NCI-H1417 (cell line): Measurements from ENCODE around the gene DACT2.
"Not testable (repeated sequence)": the region's sequence is repeated elsewhere in the genome, so short reads cannot be mapped to it uniquely, and the experiment has no call there.

Experiments used
- DNase-seq, 3 experiments: peaks; one replicate each; lab custom pipeline; 2025; lab: John Stamatoyannopoulos, UW

Gene DACT2

DNA sequence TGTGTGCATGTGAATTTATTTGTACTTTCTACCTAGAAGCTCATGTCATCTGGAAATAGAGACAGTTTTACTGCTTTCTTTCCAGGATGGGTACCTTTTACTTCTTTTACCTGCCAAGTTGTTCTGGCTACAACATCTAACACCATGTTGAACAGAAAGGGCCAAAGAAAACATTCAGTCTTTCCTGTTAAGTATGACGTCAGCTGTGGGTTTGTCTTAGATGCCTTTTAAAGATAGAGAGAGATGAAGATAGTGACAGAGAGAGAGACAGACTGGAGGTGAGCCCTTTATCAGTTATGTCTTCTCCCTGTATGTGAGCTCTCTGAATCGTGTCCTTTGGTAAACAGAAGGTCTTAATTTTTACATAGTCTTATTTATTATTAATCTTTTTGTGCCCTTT is 3.4 kb upstream of the DACT2 start:
- no peak for DNase-seq

DNA sequence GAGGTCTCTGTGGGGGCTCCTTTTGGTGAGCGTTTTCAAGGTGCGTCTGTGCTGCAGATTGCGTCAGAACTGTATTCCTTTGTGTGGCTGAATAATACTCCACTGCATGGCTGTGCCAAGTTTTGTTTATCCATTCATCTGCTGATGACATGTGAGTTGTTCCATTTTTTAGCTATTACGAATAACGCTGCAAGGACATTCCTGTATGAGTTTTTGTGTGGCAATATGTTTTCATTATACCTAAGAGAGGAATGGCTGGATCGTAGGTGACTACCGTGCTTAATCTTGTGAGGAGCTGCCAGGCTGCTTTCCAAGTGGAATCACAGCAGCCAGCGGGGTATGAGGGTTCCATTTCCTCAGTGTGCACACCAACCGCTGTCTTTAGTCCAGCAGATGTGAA is 1.1 kb upstream of the DACT2 start:
- no peak for DNase-seq

DNA sequence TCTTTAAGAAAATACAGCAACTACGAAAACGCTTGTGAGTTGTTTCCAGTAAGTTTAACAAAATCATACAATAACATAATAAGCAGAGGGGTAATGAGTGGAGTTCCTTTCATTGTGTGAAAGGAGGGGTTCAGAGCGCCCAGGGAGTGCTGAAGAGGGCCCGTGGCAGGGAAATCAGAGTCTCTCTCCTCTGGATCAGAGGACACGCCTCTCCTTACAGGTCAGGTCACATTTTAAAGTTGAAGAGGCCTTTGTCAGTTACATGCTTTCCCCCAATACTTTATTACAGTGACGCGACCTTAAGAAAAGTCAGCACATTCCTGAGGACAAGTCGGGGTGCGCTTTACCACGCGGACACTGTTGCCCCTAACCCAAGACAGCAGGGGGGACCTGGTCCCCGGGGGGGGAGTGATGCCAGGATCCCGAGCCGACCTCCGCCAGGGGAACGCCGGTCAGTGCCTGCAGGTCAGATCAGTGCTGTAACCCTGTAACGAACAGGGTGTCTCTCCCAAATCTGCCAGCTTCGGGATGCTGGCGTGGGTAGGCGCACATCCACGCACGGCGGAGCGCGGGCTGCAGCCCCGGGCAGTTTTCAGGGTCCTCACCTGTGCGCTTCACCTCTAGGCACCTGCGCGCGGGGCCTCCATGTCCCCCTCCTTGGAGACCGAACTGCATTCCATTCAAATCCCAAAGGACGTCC is 848 bp downstream of the DACT2 start:
- no peak for DNase-seq

DNA sequence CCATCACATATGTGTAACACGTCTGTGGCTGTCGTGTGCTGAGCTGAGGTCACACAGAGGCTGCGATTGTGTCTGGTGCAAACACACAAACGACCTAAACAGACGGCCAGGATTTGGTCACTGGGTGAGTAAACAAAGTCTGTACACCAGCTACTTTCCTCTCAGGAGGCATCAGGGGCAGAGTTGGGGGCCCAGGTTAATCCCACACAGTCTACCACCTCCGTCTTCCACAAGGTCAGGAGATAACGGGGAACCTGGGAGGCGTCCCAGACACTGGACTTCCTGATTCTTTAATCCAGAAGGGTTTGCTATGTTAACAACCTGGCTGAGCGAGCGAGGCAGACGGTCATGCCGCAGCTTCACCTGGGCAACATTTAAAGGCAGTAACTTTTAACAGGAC is 1.5 kb downstream of the DACT2 start:
- DNase-seq = no peak

DNA sequence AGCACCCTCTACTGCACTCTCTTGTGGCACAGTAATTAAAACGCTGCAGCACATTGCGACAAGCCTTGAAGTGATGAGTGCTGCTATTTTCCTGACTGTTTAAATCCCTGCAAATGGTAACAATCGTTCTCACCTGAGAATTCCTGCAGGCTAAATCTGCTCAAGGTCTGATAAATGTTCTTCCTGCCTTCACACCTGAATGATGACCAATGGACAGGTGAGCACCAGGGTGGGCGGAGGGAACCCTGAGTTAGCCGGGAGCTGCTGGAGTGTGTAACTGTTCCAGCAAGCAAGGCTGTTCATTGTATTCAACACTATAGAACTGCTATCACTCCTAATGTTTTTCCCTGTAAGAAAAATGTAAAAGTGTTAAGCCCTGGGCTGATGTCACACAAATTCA is 4.0 kb downstream of the DACT2 start:
- DNase-seq = peak in 1 of 3 experiments; percentile 43

DNA sequence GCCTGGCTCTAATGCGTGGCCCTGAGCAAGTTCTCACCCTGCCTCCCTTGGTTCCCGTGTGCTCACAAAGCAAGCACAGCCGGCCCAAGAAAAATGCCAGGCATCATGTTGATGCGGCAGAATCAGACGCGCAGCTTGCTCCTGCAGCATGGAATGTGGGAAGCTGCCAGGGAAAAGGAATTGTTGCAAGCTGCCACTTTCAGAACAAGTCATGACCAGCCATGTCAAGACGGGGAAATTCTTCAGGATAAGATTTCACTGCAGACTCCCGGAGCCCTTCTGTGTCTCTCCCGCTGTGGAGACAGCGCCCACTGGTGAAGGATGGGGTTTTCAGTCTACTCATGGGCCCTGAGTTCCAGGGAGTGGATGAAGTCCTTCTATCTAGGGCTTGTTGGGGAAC is 4.6 kb downstream of the DACT2 start:
- no peak for DNase-seq

DNA sequence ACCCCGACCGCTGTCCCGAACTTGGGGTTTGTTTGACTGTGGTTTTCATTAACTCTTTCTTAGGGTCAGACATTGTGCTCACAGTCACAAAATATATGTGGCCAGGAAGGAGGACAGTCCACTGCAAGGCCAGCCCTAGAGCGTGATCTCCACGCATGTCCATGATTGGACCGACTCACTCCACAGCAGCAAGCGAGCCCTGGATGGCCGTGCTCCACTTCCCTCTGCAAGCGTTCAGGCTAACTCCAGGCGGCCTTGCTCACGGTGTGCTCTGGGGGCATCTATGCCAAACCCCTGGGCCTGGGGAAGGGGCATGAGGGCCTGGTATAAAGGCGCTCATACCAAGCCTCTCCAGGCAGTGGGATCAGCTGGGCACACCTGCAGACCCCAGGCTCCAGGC is 5.6 kb downstream of the DACT2 start:
- no peak for DNase-seq

DNA sequence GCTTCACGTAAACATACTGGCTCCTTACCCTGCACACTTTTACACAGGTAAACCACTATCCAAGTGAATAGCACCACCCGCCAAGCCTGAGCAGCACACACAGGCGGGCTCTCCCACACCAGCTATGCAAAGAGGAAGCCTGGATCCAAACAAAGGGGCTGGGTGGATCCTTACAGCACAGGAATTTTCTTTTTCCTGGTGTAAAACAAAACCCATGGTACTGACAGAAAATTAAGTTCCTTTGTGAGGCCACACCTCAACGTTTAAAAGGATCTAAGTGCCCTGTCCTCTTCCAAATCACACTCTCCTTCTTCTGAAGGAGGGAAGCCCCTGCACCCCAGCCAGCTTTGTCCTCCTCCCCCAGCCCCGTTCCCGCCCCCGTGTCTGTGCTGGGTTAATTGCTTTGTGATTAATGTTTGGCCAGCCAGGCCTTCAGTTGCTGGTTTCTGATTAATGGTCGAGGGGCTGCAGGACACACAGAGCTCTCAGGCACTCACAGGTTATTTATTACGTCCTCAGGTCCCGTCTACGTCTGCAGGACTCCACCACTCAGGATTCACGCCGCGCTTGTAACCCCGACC is 6.1 kb downstream of the DACT2 start:
- DNase-seq = peak in 2 of 3 experiments; percentile 29 to 63

DNA sequence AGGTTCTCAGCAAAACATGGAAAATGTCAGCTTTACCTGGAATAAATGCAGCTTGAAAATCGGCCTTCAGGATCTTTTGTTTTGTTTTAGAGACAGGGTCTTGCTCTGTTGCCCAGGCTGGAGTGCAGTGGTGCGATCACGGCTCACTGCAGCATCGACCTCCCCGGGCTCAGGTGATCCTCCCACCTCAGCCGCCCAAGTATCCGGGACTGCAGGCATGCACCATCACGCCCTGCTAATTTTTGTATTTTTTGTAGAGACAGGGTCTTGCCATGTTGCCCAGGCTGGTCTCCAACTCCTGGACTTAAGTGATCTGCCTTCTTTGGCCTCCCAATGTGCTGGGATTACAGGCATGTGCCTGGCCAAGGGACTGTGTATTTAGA is 7.5 kb downstream of the DACT2 start:
- not testable (repeated sequence) for DNase-seq

DNA sequence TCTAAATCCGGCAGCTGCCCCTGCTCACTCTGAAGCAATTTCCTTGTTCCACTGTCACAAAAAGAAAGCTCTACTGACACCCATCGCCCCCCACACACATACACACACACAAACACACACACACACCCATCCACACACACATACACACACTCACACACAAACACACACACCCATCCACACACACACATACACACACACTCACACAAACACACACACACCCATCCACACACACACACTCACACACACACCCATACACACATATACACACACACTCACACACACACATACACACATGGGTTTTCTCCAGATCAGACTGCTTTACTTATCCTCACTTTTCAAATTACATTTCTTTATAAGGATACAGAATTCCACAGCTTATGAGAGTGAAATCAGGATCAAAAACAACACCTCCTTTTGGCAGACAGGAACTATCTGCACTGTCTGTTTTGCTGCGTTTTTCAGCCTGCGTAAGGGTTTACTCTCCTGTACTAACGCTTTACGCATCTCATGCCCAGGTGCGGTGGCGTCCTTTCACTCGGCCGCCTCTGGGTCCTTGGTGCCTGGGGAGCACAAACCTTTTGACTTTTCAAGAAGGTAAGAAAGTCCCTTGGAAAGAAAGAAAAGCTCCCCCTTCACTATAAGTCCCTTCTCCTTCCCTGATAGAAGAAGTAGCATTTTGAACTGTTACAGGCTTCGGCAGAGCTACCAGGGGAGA is 8.0 kb downstream of the DACT2 start:
- DNase-seq = no peak

DNA sequence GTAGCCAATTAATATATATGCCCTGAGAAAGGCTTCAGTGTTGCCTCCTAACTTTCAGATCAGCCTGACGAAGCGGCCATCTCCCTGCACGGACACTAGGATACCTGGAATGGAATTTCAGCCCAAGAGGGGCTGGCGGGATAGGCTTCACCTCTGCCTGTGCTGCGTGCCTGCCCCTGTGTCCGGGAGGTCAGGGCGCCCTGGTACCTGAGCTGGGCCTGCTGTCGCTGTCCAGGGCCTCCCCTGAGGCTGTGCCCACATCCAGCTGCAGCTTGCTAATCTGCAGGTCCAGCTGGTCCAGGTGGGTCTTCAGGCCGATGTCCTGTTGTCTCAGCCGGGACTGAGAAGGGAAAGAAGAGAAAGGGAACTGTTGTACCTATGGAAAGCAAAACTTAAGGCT is 8.6 kb downstream of the DACT2 start:
- DNase-seq = no peak

DNA sequence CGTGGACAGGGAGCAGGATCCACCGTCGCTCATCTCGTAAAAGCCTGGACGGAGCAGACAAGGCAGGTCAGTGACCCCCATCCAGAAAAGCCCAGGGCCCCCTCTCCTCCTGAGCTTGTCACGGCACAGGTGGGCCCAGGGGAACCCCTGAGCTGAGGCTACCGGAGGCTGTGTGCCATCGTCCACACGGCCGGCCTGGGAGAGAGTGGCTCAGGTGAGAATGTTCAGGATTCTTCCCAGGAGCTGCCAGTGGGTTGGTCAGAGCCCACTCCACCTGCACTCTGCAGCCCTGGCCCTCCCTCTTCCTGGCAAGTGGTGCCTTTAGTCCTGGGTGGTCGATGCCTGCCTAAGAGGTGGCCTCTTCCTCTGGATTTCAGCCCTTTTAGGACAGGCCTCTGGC is 9.2 kb downstream of the DACT2 start:
- no peak for DNase-seq

DNA sequence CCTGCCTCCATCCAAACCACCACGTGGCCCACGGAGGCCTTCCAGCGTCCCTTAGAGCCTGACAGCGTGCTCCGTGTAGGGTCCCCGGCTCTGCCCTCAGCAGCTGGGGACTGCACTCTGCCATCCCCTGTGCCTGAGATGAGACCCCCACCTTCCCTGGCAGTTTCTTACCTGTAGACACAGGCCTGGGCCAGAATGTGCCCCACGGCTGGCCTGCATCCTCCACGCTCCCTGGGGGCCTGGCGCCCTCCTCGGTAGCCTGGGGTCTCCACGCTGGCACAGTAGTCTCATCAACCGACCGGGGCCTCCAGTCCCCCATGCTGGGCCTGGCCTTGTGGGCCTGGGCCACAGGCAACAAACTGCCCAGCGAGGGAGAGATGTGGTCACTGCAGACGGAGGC is 9.6 kb downstream of the DACT2 start:
- no peak for DNase-seq

DNA sequence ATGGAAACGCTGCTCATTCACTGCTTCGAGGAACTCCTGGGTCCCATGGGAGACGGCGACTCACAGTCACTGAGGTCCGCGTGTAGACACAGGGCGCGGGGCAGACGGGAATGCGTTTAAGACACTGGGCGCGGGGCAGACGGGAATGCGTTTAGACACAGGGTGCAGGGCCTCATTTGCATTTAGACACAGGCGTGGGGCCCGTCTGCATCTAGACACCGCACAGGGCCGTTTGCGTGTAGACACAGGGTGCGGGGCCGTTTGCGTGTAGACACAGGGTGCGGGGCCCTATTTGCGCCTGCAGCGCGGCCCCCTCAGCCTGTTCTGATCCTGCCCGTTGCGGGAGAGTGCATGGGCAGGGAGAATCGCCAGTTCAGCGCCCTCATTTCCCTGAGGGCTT is 10.4 kb downstream of the DACT2 start:
- no peak for DNase-seq

DNA sequence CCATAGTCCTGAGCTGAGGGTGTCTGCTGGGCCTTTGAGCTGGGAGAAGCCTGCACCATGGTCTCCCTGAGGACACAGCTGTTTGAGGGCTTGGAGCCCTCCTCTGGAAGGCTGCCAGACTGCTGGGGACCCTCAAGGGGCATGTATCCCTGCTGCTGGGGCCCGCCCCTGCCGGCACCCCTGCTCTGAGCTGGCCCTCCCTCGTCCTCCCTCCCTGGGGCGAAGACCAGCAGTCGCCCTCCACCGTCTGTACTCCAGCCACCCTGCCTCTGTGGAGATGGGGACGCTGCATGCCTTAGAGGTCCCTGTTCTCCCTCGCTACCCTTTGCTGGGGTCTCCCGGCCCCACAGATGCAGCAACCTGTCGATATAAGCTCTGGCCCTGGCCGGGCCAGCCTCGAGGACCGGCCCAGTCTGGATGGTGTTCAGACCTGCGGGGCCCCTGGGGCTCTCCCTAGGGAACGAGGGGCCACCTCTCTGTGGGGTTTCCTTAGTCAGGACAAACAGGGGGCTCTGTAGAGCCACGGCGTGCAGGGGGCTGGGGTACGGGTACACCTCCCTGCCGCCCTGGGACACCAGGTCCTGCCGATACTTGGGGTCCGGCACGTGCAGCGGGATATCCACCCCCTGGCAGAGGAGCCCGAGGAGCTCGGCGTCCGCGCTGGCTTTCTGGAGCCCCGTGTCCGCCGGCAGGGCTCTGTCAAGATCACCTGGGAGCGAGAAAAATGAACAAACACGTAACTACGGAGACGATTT is 11.0 kb downstream of the DACT2 start:
- DNase-seq = no peak

DNA sequence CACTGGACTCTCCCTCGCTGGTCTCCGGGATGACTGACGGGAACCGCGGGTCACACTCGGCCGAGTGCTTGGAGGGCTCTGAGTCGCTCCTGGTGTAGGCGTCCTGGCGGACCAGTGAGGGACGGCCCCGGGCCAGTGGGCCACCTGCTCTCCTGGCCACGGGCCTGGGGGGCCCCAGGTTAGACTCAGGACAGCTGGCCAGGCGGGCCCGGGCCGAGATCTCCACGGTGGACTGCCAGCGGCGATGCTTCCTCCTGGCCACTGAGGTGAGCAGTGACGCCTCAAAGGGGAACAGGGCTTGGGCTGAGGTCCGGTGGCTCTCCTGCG is 11.9 kb downstream of the DACT2 start:
- DNase-seq = no peak

DNA sequence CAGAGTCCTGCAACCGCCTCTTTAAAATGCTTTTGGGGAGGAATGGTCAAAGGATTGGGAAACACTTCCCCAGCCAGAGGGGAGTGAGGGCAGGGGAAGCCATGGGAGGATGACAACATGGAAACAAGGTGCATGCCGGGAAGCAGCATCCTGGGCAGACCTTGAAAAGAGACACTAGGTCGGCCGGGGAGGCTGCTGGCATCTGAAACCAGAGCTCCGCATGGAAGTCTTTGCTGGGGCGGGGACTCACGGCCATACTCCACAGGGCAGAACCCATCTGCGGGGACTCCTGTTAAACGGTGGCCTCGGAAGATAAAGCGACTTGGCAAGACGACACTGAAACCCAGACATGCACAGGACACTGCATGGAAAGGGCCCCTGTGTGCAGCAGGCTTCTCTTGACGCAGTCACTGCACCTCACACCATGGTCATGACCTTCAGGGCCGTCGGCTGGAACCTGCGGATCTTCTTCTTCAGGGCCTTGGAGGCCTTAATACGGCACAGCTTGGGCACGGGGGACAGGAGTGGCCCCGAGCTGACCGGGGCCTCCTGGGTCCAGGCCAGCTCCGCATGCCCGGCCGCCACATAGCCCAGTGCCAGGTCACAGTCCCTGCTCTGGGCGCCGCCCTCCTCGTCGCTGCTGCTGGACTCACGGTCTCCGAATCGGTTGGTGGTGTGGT is 12.4 kb downstream of the DACT2 start:
- no peak for DNase-seq

DNA sequence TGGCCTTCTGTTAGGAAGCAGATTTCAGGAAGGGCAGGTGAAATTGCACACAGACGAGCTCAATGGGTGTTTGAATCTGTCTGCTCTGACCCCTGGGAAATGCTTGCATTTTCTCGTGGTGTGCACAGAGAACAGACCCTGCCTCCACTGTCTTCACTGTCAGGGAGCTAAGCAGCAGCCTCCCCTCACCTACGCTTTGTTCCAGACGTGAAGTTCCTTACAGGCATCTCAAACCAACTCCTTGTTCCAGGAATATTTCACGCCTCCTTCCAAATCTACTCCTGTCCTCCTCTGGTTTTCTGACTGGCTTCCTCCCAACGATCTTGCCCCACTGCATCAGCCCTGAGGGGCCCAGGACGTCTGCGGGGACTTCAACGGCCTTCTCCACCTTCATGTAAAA is 13.7 kb downstream of the DACT2 start:
- DNase-seq = no peak

DNA sequence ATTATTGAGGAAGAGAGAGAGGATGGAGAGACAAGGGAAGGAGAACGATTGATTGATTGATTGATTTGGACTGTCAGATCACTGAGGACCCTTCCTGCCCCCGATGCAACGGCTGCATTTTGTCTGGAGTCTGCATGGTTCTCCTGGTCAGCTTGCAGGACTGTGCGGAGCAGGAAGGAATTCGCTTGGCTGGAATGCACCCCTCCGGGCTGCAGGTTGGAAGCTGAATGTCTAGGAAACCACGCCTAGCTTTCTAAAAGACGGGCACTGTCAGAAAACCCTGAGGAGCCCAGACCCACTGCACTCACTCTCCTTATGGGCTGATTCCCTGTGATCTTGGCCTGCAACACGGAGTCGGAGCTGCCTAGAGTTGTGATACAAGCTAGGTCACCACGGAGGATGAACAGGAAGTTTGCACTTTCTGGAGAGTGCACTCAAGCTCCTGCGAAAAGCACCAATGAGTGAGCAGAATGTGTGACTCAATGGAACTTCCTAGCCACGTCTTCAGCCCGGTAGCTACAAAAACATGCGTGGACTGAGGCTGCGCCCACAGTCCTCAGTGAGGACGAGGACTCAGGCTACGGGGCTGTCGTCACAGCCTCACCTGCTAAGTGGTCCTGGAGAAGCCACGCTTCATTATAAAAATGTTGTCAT is 14.4 kb downstream of the DACT2 start:
- DNase-seq = no peak

DNA sequence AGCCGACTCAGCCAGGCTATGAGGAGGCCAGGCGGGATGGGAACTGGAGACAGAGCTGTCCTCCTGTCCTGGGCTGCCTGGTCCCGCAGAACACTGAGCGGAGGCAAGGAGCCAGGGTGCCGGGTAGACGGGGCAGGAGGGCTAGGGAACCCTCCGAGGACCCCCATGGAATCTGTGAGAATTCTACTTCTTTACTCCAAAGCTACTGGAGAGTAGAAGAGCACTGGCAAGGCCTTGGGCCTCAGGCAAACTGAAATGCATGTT is 14.9 kb downstream of the DACT2 start:
- no peak for DNase-seq

DNA sequence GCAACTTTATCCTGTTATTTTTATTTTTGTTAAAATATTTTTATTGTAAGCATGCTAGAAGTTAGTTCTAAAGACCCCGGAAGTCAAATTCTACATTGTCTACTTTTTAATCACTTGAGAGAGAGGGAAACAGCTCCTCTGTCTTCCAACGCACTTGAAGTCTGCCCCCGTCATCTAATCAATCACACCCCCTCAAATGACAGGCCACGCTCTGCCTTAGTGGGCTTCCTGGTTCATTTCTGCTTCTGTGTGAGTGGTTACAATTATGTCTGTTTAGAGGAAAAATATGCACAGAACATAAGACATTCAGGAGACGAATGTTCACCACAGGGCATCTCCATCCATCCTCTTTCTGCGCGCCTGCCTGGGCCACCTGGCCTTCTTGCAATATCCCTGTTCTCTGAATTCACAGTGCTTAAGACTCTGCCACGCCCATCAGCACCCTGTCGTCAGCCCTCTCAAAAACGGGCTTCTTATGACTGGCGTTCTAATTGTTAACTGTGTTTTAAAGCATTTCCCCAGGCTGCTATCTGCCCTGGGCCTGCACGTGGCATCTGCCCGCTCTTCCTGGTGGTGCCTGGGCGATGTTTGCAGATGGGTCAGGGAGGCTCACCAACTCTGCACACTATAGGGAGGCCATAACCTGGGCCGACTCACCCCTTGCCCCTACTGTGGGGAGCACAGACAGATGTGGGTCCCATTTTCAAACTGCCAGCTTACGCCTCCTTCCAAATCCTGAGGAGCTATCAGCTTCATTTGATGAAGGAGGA is 15.4 kb downstream of the DACT2 start:
- no peak for DNase-seq
